HG03571 (cell line): ENCODE results near the gene CABP1.
"Not testable (repeated sequence)": the region's sequence is repeated elsewhere in the genome, so short reads cannot be mapped to it uniquely, and the experiment has no call there.

Experiments
- ATAC-seq: cut with Tn5 transposase; IDR thresholded peaks from one replicate; pipeline ENCODE4 v1.9.1; 2021; ENCODE audit not compliant: unreplicated experiment

The CABP1 gene

GRCh38 chr12:120639771-120640721 lies at the start of gene CABP1:
Gene CABP1 (plus strand): TSS chr12:120640626. CDS start chr12:120640686, 60 bp downstream.
- no peak for ATAC-seq

- ATAC-seq = no peak
Observed at GRCh38 chr12:120590741-120591407, 49.6 kb upstream of the CABP1 start.

GRCh38 chr12:120592121-120593049 lies 48.0 kb upstream of the CABP1 start:
- no peak for ATAC-seq

- no peak for ATAC-seq
Observed at GRCh38 chr12:120596901-120597300, 43.5 kb upstream of the CABP1 start.

DNA sequence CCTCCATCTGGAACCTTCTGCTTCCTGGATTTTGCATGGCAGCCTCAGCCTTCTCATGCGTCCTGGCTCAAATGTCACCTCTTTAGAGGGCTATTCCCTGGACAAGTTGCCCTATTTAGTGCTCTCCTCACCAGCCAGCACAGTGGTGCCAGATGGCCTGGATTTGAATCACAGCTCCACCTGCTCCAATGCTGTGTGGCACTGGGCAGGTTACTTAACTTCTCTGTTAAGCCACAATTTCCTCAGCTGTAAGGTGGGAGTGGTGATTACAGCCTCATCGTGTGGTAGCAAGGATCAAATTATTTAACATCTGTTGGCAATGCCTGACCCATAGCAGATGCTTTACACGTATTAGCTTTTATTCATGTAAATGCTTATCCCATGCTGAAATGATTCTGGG lies 42.6 kb upstream of the CABP1 start:
- no peak for ATAC-seq

GRCh38 chr12:120598674-120599463 lies 41.6 kb upstream of the CABP1 start:
- ATAC-seq = no peak

- no peak for ATAC-seq
Observed at GRCh38 chr12:120599672-120600552, 40.5 kb upstream of the CABP1 start.

DNA sequence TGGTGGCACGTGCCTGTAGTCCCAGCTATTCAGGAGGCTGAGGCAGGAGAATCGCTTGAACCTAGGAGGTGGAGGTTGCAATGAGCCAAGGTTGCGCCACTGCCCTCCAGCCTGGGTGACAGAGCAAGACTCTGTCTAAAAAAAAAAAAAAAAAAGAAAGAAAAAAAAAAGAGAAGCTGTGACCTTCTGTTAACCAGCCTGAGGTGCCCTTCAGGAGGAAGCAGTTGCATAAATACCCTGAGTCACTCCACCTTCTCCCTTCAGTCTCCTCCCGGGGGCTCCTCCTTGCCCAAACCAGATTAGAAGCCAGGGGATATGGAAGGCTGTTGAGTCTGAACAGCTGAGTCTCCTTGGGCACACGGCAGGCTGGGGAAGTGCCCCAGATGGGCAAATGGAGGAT lies 38.0 kb upstream of the CABP1 start:
- ATAC-seq = not testable (repeated sequence)

- ATAC-seq = no peak
Observed at GRCh38 chr12:120610560-120610959, 29.9 kb upstream of the CABP1 start.

- not testable (repeated sequence) for ATAC-seq
Observed at GRCh38 chr12:120611534-120611933, 28.9 kb upstream of the CABP1 start.

DNA sequence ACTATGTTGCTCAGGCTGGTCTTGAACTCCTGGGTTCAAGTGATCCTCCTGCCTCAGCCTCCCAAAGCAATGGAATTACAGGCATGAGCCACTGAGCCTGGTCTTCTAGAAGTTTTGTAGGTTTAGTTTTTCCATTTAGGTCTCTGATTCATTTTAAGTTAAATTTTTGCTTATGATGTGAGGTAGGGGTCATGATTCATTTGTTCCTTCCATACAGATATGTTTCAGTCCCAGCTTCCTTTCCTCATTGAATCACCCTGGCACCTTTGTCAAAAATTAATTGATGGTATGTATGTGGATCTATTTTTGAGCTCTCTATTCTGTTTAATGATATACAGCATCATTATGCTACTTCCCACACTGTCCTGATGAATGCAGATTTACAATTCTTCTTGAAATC lies 25.6 kb upstream of the CABP1 start:
- no peak for ATAC-seq

- not testable (repeated sequence) for ATAC-seq
Observed at GRCh38 chr12:120617193-120617592, 23.2 kb upstream of the CABP1 start.

DNA sequence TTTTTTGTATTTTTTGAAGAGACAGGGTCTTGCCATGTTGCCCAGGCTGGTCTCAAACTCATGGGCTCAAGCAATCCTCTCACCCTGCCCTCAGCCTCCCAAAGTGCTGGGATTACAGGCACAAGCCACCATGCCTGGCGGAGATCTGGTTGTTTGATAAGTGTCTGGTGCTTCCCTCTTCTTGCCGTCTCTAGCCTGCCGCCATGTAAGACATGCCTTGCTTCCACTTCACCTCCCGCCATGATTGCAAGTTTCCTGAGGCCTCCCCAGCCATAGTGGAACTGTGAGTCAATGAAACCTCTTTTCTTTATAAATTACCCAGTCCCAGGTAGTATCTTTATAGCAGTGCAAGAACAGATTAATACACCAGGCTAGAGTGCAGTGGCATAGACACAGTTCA lies 22.7 kb upstream of the CABP1 start:
- ATAC-seq = not testable (repeated sequence)

- no peak for ATAC-seq
Observed at GRCh38 chr12:120618954-120619615, 21.3 kb upstream of the CABP1 start.

GRCh38 chr12:120620624-120621023 lies 19.8 kb upstream of the CABP1 start:
- no peak for ATAC-seq

- ATAC-seq = no peak
Observed at GRCh38 chr12:120625557-120626419, 14.6 kb upstream of the CABP1 start.

DNA sequence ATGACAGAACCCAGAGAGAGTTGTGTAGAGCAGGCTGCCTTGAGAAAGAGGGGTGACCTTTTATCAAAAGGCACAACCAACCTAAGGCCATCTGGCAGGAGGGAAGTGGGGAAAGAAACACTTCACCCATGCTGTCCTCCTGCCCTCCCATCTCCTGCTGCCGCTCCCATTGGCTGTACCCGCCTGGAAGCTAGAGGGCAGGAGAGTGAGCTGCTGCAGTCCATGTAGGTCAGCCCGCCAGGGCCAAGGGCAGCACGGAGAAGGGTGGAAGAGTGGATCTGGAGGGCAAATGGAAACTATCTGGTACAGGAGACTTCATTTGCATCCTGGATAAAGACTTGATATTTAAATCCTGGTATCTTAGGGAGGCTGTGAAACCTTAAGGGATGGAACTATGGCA lies 11.5 kb upstream of the CABP1 start:
- ATAC-seq = no peak
